NOMO-1 (cell line): Measurements from ENCODE around the gene OXT.
"Not testable (repeated sequence)": the region's sequence is repeated elsewhere in the genome, so short reads cannot be mapped to it uniquely, and the experiment has no call there.

Experiments
- DNase-seq, 2 experiments: peaks; one replicate each; lab custom pipeline; 2025; ENCODE audit not compliant: unreplicated experiment in 2 of 2; lab: John Stamatoyannopoulos, UW

The OXT gene

DNA sequence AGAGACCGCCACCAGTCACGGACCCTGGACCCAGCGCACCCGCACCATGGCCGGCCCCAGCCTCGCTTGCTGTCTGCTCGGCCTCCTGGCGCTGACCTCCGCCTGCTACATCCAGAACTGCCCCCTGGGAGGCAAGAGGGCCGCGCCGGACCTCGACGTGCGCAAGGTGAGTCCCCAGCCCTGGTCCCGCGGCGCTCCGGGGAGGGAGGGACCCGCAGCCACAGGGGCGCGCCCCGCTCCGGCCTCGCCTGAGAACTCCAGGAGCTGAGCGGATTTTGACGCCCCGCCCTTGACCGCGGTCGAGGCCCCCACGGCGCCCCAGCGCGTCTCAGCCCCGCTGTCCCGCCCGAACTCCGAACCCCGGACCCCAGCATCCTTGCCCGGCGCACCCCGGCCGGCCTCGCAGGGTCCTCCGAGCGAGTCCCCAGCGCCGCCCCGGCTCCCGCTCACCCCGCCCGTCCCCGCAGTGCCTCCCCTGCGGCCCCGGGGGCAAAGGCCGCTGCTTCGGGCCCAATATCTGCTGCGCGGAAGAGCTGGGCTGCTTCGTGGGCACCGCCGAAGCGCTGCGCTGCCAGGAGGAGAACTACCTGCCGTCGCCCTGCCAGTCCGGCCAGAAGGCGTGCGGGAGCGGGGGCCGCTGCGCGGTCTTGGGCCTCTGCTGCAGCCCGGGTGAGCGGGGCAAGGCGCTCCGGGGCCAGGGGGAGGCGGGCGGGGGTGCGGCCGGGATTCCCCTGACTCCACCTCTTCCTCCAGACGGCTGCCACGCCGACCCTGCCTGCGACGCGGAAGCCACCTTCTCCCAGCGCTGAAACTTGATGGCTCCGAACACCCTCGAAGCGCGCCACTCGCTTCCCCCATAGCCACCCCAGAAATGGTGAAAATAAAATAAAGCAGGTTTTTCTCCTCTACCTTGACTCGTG, at the start of gene OXT:
Gene OXT, plus strand, starts transcription at position 11 of the 920 bp plus-strand sequence. Its CDS starts 36 bp downstream, at position 47.
- DNase-seq = peak; percentile 9 to 24

DNA sequence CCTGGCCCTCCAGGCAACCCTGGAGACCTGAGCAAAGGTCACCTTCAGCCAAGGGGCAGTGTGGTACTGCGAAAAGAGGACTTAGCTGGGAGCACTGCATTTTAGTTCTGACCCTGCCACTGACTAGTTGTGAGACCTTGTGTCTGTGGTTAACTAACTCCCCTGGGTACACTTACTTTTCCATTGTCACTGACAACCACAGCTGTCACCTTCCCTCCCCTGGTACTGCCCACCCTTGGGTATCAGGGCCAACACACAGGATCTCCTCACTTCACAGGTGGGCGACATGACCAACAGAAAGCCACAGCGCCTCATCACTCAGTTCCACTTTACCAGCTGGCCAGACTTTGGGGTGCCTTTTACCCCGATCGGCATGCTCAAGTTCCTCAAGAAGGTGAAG, 49.6 kb upstream of the OXT start:
- no peak for DNase-seq

DNA sequence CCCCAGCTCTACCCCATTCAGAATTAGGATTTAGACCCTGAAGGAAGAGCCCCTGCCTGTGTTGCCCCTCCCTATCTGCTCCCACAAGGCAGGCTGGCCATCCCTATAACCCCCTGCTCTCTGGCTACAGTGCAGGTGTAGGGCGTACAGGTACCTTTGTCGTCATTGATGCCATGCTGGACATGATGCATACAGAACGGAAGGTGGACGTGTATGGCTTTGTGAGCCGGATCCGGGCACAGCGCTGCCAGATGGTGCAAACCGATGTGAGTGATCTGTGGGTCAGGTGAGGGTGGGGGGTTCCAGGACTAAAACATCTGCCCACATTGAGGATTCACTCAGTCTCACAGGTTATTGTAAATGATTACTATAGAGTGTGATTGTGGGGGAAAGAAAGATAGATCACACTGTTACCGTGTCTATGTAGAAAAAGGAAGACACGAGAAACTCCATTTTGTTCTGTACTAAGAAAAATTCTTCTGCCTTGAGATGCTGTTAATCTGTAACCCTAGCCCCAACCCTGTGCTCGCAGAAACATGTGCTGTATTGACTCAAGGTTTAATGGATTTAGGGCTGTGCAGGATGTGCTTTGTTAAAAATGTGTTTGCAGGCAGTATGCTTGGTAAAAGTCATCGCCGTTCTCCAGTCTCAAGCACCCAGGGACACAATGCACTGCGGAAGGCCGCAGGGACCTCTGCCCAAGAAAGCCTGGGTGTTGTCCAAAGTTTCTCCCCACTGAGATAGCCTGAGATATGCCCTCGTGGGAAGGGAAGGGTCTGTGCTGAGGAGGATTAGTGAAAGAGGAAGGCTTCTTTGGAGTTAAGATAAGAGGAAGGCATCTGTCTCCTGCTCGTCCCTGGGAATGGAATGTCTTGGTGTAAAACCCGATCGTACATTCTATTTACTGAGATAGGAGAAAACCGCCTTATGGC, 48.6 kb upstream of the OXT start:
- DNase-seq = not testable (repeated sequence)

DNA sequence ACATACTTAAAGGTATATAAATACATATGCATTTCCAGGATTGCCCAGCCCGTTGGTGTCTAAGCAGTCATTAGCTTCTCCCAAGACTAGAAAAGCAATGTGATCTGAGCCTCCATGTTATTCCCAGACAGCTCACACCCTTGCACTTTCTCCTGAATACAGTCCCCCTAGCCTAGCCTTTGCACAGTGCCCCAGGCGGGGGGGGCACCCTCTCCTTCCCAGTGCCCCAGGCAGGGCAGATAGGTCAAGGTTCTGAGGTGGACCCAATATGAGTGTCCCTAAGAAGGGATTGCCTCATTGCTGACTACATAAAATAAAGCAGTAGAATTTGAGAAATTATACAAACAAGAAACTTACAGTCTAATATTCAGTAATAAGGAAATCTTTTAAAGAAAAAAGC, 43.4 kb upstream of the OXT start:
- no peak for DNase-seq

DNA sequence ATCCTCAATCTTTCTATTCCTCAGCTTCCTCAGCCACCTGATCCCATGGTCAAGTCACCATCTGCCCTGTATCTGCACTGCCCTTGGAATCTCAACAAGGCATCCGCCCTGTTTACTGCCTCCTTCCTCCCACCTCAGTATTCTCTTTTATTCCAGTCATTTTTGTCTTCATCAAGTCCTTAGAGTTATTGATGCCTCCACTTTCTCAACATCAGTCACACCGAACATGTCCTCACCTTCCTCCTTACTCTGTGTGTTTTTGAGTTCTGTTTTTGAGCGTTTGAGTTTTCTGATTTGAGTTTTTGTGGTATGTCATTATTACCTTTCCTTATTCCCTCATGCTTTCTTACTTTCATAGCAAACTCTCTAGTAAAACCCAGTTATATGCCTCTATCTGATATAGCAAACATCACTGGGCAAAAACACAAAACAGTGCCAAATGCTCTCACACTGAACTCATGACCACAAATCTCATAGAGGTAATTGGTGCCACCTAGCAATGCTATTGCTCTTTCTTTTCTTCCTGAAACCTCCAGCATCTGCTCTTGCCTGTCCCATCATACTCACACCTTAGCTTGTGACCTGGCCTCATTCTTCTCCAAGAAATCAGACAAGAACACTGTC, 39.8 kb upstream of the OXT start:
- no peak for DNase-seq

DNA sequence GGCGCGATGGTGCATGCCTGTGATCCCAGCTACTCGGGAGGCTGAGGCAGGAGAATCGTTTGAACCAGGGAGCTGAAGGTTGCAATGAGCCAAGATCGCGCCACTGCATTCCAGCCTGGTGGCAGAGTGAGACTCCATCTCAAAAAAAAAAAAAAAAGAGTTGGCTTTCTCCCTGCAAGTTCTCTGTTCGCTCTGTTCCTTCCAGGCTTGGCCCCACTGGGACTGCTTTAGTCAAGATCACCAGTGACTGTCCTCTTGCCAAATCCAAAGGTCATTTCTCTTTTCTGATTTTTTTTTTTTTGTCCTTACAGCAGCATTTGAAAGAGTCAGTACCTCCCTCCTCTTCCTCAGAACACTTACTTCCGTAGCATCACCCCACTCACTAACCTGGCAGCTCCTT, 38.8 kb upstream of the OXT start:
- no peak for DNase-seq

DNA sequence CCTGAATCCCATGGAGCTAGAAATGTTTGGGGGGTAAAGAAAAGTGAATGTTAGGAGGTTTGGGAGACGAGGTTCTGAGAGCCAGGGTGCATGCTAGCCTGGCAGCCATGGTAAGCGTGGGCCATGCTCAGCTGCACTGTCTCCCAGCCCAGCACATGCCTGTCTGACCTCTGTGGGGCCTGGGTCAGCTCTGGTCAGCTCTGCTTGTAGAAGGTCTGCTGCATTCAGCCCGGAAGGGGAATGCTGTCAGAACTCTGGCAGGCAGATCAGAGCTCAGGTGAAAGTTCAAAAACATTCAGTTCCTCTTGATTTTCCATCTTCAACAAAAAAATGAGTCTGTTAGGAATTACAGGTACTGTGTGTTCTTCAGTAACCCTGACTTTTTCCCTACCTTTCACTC, 33.8 kb upstream of the OXT start:
- DNase-seq = no peak

DNA sequence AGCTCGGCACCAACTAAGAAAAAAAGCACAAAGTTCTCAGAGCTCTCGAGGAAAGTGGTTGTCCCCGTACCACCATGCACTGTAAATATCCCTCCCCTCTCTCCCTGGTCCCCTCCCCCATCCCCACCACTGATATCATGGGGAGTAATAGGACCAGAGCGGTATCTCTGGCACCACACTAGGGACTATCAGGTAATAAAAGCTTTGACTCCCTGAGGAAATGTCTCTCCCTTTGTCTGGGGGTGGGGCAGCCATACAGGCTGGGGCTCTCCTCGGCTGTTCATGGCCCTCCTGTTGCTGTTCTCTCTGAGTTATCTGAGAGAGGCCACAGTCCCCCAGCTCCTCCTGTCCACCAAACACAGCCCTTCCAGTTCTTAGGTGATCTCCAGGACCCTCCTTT, 33.0 kb upstream of the OXT start:
- no peak for DNase-seq

DNA sequence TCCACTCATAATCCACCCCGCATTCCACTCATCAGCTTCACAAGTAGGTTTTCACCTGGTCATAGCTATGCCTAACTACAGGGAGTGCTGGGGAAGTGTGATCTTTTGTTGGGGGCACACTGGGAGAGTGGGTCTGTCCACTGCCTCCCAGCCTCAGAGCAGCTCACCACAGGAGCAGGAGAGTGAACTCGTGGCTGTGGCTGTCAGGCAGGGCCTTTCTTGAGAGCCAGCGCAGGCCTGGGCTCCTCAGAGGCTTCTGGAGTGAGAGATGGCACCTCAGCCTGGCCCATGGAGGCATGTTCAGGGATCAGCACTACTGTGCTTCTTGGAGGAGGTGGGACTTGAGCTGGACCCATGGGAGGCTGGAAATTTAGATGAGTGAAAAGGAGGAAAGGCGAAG, 32.0 kb upstream of the OXT start:
- no peak for DNase-seq

DNA sequence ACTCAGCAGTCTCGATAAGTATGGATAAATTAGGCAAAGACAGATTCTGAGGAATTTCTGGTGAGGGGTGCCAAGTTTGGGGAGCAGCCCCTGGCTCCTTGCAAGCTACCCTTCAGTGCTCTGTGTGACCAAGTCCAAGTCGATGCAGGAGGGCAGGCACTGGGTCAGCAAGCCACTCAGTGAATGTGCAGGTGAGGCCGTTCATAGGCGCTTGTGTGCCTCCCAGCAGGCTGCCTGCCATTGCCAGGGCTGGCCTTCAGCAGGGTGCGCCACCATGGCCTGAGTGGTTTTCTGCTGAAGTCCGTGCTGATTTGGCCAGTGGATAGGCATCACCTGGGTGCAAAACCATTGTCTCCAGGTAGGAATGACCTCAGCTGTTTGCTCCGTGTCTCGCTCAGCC, 31.3 kb upstream of the OXT start:
- DNase-seq = no peak

DNA sequence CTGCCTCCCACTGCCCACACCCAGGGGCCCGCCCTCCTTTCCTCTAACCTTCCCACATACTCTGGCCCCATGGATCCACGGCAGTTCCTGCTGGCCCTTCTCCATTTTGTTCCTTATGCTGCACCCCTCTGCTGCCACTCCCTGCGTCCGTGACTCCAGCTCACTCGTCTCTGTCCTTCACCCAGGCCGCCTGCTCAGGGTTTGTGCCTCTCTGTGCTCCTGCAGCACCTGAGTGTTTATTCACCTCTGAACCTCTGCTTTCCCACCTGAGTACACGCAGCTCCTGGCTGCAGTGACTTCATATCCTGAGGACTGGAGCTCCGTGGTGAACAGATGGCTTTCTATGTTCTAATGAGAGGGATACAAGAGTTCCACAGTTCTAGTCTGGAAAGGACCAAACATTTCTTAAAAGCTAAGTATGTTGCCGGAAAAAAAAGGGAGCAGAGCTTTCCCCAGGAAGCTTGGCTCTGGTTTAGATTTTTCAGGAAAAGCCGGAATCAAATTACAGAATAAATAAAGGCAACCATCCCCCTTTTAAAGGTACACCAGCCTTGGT, 29.5 kb upstream of the OXT start:
- DNase-seq = no peak

DNA sequence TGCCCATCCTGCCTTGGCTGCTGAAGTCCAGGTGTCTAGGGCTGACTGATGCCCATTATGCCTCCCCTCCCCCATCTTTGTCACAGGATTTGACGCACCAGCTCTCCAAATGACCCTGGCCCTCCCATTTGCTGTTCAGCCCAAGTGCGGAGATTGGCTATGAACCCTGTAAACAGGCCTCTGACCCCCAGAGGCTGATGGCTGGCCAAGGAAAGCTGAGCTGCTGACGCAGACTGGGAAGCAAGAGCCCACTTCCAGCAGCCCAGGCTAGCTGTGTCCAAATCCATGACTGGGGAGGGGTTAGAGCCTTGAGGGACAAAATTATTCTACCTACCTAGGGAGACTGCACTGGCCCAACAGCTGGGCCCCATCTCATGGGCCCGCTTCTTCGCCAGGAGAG, 28.8 kb upstream of the OXT start:
- no peak for DNase-seq

DNA sequence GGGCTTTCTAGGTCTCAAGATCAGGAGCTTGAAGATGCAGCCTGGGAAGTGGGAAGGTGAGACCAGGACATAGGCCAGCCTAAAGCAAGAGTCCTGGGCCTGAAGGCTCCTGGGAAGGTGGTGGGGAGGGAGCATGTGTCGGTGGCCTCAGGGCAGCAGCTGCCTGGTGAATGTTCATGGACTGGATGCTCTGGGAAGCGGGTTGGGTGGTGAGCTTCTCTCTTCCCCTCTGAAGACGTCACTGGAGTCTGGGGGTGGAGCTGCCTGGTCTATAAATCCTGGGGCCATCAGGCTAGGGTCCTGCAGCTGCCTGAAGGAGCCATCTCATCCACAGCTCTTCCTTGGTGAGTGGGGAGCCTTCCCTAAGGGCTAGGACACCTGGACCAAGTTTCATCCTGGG, 28.1 kb upstream of the OXT start, which contains the start of gene GNRH2:
Gene GNRH2, plus strand, starts transcription at position 301 of the 400 bp plus-strand sequence. CDS start 793 bp downstream, outside the sequence.
- no peak for DNase-seq

DNA sequence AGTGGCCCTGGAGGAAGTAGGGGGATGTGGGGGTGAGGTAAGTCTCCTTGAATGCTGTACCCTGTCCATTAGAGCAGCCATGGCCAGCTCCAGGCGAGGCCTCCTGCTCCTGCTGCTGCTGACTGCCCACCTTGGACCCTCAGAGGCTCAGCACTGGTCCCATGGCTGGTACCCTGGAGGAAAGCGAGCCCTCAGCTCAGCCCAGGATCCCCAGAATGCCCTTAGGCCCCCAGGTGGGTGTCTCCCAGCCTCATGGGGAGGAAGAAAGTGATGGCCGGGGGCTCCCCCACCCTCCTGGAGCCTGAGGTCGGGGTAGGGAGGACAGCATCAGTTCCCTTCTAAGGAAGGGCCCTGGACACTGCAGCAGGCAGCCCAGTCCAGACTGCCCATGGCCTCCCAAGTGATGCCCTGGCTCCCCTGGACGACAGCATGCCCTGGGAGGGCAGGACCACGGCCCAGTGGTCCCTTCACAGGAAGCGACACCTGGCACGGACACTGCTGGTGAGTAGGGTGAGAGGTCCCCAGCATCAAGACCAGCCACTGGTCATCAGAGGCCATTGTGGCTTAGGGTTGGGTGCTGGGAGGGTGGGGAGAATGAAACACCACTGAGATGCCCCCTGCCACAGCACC, 27.0 kb upstream of the OXT start:
- no peak for DNase-seq

DNA sequence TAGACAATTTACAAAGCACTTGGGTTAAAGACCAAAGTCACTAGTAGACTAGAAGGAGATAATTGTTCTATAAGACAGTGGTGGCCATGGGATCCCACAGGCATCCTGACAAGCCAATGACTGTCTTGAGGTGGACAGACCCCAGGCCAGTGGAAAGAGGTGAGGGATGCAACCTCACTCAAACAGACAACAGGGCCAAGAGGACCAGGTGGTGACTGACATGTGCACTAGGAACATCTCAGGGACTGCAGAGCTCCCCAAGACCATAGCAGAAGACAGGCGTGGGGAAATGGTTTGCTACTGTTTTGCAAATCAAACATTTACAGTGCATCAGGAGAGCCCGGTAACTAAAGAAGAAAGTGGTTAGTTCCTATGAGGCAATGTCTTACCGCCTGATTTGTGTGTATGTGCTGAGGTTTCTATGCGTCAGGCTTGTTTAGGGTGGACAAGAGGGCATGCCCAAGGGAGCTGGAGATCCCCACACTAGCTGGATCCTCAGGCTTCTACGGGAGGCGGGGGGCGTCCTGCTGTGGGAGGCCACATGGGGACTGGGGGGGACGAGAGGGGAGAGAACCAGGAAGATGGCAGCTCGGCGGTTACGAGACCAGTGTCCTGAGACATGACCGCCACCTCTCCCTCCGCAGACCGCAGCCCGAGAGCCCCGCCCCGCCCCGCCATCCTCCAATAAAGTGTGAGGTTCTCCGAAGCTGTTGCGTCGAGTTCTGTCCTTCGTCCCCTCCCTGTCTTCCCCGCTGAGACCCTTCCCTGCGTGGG, 26.2 kb upstream of the OXT start:
- DNase-seq = peak; percentile 80 to 84

DNA sequence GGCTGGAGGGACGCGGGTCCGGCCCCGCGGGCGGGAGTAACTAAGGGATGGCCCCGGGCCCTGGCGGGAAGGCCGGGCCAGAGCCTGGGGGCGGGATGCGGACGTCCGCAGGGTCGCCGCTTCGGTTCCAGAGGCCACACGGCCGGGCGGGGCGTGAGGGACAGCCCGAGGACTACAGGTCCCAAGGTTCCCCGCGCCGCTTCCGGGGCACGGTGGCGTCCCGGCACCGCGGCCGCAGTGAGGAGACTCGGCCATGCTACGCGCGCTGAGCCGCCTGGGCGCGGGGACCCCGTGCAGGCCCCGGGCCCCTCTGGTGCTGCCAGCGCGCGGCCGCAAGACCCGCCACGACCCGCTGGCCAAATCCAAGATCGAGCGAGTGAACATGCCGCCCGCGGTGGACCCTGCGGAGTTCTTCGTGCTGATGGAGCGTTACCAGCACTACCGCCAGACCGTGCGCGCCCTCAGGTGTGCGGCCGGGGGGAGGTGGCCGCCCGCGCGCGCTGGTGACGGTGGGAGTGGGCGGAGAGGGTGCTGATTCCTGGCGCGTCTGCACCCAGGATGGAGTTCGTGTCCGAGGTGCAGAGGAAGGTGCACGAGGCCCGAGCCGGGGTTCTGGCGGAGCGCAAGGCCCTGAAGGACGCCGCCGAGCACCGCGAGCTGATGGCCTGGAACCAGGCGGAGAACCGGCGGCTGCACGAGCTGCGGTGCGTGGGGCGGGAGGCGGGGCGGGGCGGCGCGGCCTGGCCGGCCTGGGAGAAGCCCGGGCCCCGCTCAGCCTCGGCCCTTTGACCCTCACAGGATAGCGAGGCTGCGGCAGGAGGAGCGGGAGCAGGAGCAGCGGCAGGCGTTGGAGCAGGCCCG, 25.4 kb upstream of the OXT start, which contains the start of gene MRPS26:
Gene MRPS26, plus strand, starts transcription at position 237 of the 861 bp plus-strand sequence. Its CDS starts 17 bp downstream, at position 254.
- DNase-seq = peak; percentile 81 to 84

DNA sequence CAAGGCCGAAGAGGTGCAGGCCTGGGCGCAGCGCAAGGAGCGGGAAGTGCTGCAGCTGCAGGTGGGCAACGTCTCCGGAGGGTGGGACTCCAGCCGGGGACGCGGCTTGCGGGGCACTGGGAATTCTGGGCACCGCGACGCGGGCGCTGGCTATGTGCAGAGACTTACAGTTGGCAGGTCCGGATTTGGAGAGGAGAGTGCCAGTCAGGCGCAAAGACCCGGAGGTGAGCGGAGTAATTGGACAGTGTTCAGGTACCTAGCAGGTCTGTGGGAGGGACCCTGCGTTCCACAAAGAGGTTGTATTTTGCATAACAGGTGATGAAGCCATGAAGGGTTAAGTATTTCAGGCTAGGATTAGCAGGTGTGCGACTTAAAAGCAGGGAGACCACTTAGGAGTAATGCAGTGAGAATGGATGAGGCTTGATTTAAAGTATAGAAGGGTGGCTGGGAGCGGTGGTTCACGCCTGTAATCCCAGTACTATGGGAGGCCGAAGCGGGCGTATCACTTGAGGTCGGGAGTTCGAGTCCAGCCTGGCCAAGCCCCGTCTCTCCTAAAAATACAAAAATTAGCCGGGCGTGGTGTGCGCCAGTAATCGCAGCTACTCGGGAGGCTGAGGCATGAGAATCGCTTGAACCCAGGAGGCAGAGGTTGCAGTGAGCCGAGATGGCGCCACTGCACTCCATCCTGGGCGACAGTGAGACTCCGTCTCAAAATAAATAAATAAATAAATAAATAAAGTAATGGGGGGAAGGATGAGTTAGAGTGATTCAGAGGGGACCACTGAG, 24.6 kb upstream of the OXT start:
- DNase-seq = no peak
